Measurements from ENCODE around the gene AGBL1.

GRCh38 chr15:86066174-86066834 is 13.4 kb upstream of the AGBL1 start:
- no peak for TF ChIP-seq CTCF (IDR thresholded peaks at IDR 0.05; ENCODE audit: extremely low read depth in 1 of 2, insufficient read depth in 1 of 2, low read depth in 1 of 2, low read length in 2 of 2)
- TF ChIP-seq EZH2 (IDR thresholded peaks at IDR 0.05; ENCODE audit: borderline replicate concordance, low read depth, low read length, severe bottlenecking): no peak

Measured in endothelial cell of umbilical vein (primary cell).